PC-3 (cell line): ENCODE measurements around the gene SLC41A2. TPM values are rescaled to one million over a fixed set of nuclear protein-coding genes. Genes with fewer than 3 reads are reported as not detected.

Source experiments
- ATAC-seq: fragments of 200-7000 bp; cut with Tn5 transposase; 2 replicates; pipeline ENCODE4 v1.9.1; 2020; ENCODE audit warnings: mild to moderate bottlenecking, moderate library complexity
- BruUV-seq: library from RNA; stranded (reverse); fragments of 400-500 nt; replicated peaks from 2 replicates; lab custom pipeline; 2021; lab: Mats Ljungman, UMichigan
- CTCF ChIA-PET: fragments of 300-600 bp; sonication (Branson Sonifier 250); formaldehyde crosslinking; loops from one replicate; lab custom pipeline; 2022; ENCODE audit warnings: antibody characterized with exemption; lab: Charles Lee
- POLR2A ChIA-PET: fragments of 300-600 bp; sonication (Branson Sonifier 250); formaldehyde crosslinking; loops from one replicate; lab custom pipeline; 2022; ENCODE audit warnings: antibody characterized with exemption; ENCODE audit not compliant: unreplicated experiment; lab: Charles Lee
- DNase-seq: peaks from one replicate; pipeline ENCODE4 v3.0.0-alpha.2; 2015
- H2AFZ ChIP-seq: fragments of 300-600 bp; sonication (generic); 2 replicates; pipeline ENCODE4 v1.6.0; 2016; ENCODE audit warnings: antibody characterized with exemption, low read length
- H3F3A ChIP-seq: fragments of 300-600 bp; sonication (generic); one replicate; pipeline ENCODE4 v1.6.0; 2017; ENCODE audit warnings: antibody characterized with exemption, low read length, control low read depth, mild to moderate bottlenecking; ENCODE audit not compliant: unreplicated experiment
- H3K27ac ChIP-seq: fragments of 300-600 bp; sonication (generic); 2 replicates; pipeline ENCODE4 v1.5.1; 2016; ENCODE audit warnings: mild to moderate bottlenecking, low read length
- H3K27me3 ChIP-seq: fragments of 300-600 bp; sonication (generic); 2 replicates; pipeline ENCODE4 v1.6.1; 2016; ENCODE audit warnings: low read length, mixed read lengths
- H3K36me3 ChIP-seq: fragments of 300-600 bp; sonication (generic); 2 replicates; pipeline ENCODE4 v1.6.1; 2016; ENCODE audit warnings: low read depth, mixed run types, low read length, mixed read lengths
- H3K4me1 ChIP-seq: fragments of 300-600 bp; sonication (generic); 2 replicates; pipeline ENCODE4 v1.5.1; 2016; ENCODE audit warnings: low read length; ENCODE audit not compliant: insufficient read depth
- H3K4me2 ChIP-seq: fragments of 300-600 bp; sonication (generic); 2 replicates; pipeline ENCODE4 v1.6.0; 2016; ENCODE audit warnings: low read length
- H3K4me3 ChIP-seq: fragments of 300-600 bp; sonication (generic); 2 replicates; pipeline ENCODE4 v1.5.1; 2016; ENCODE audit warnings: mild to moderate bottlenecking, low read length, mixed read lengths
- H3K79me2 ChIP-seq: fragments of 300-600 bp; sonication (generic); 2 replicates; pipeline ENCODE4 v1.6.1; 2017; ENCODE audit warnings: low read length, mixed read lengths
- H3K9ac ChIP-seq: fragments of 300-600 bp; sonication (generic); 2 replicates; pipeline ENCODE4 v1.6.0; 2016; ENCODE audit warnings: mild to moderate bottlenecking, low read length
- H3K9me2 ChIP-seq: fragments of 300-600 bp; sonication (generic); replicated peaks from 2 replicates; pipeline ENCODE4 v1.6.1; 2016; ENCODE audit warnings: mixed run types, low read length, mixed read lengths
- H3K9me3 ChIP-seq: fragments of 300-600 bp; sonication (generic); 2 replicates; pipeline ENCODE4 v1.6.1; 2016; ENCODE audit warnings: low read length, mixed read lengths
- H4K20me1 ChIP-seq: fragments of 300-600 bp; sonication (generic); 2 replicates; pipeline ENCODE4 v1.6.1; 2016; ENCODE audit warnings: low read length, mixed read lengths
- CTCF ChIP-seq: fragments of 300-600 bp; sonication (generic); conservative IDR thresholded peaks from 2 replicates; pipeline ENCODE4 v1.5.1; 2017; ENCODE audit warnings: antibody characterized with exemption, low read depth, mild to moderate bottlenecking, low read length
- EZH2 ChIP-seq: fragments of 300-600 bp; sonication (generic); IDR thresholded peaks from one replicate; pipeline ENCODE4 v1.6.1; 2017; ENCODE audit warnings: antibody characterized with exemption, mild to moderate bottlenecking, low read length; ENCODE audit not compliant: unreplicated experiment
- EZH2phosphoT487 ChIP-seq: fragments of 300-600 bp; sonication (generic); IDR thresholded peaks from 2 replicates; pipeline ENCODE4 v1.6.1; 2018; ENCODE audit warnings: mild to moderate bottlenecking, antibody characterized with exemption, low read length, borderline replicate concordance
- intact Hi-C: fragments of 100-400 bp; cut with micrococcal nuclease; formaldehyde crosslinking; loops from 2 replicates; pipeline ENCODE4 v1.9.0; 2023
- total RNA-seq: library from RNA; depleted of rRNA; stranded (reverse); fragments of >200 nt; gene quantifications from 2 replicates; pipeline ENCODE4 v1.2.3, GENCODE V29; 2014

The SLC41A2 gene
- total RNA-seq, 1 experiment from 2014 or later = 16.3 TPM

- Histone ChIP-seq H3K9ac (no peak overlapping the region), H3K9me3 (no peaks in the 10 kb centered on the region), H4K20me1 (no peaks in the 10 kb centered on the region), H3K4me2 (no peak overlapping the region), H3K4me3 (no peak overlapping the region), H3F3A (no peaks in the 10 kb centered on the region), H2AFZ (no peak overlapping the region), H3K27me3 (no peaks in the 10 kb centered on the region), H3K79me2 (no peaks in the 10 kb centered on the region), H3K27ac (no peak overlapping the region), H3K36me3 (peaks cover 76% of the 10 kb centered on the region), H3K4me1 (no peaks in the 10 kb centered on the region), H3K9me2 (no peaks in the 10 kb centered on the region)
- intact Hi-C loops = no loop called here
- DNase-seq = no peak
- BruUV-seq = no TSS peak
- no peak for ATAC-seq
- TF ChIP-seq EZH2 (no peak), EZH2phosphoT487 (no peak), CTCF (no peak)
- ChIA-PET CTCF (no interaction called here), POLR2A (no interaction called here)
Measured at GRCh38 chr12:104999347-104999685, 41.2 kb upstream of the SLC41A2 start.

DNA sequence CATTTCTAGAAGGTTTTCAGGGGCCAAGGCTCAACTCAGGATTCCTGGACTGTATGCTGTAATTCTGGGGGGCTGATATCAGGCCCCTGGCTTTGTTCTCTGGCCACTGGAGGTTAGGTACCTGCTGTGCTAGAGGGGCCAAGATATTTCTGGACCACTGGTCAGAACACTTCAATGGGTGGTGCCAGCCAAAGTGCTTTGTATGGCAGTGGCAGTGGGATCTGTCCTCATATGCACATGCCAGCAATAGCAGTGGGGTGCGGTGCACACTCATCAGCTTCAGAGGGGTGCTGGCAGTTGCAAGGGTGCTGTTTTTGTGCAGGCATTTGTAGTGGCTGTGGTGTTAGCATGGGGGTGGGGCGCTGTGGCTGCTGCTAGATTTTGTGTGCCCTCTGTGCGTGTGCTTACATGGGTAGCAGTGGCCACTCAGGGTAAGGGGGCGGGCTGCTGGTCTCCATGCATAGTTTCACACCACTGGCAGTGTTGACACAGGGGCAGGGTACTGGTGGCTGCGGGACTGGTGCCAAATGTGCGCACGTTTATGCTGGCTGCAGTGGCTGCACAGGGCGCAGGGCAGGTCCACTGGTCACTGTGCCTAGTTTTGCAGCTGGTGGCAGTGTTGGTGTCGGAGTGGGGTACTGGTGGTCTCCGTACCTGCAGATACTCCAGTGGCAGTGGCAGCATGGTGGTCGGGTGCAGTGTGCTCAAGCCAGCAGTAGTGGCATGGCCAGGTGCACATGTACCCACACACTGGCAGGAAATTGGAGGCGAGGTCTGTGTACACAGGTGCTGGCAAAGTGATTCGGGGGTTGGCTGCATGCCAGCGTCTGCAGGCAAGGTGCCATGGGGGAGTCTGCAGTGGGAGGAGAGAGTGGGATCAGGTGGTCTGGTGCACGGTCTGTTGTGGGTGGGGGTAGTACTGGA is 40.6 kb upstream of the SLC41A2 start:
- Histone ChIP-seq H3K79me2 (no peaks in the 10 kb centered on the region), H3K4me1 (no peaks in the 10 kb centered on the region), H2AFZ (no peak overlapping the region), H3K9me2 (no peaks in the 10 kb centered on the region), H4K20me1 (no peaks in the 10 kb centered on the region), H3K4me3 (no peak overlapping the region), H3K27me3 (no peaks in the 10 kb centered on the region), H3K36me3 (peaks cover 78% of the 10 kb centered on the region), H3K9ac (no peak overlapping the region), H3K4me2 (no peak overlapping the region), H3K9me3 (no peaks in the 10 kb centered on the region), H3K27ac (no peak overlapping the region), H3F3A (no peaks in the 10 kb centered on the region)
- ChIA-PET CTCF (no interaction called here), POLR2A (no interaction called here)
- DNase-seq (no peak), ATAC-seq (no peak)
- intact Hi-C loops = no loop called here
- BruUV-seq = no TSS peak
- TF ChIP-seq EZH2phosphoT487 (no peak), EZH2 (no peak), CTCF (no peak)

DNA sequence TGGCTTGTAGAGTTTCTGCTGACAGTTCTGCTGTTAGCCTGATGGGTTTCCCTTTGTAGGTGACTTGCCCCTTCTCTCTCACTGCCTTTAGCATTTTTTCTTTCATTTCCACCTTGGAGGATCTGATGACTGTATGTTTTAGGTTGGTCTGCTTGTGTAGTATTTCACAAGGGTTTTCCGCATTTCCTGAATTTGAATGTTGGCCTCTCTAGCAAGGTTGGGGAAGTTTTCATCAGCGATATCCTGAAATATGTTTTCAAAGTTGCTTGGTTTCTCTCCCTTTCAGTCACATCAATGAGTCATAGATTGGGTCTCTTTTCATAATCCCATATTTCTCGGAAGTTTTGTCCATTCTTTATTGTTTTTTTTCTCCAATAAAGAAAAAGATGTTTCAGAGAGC is 39.5 kb upstream of the SLC41A2 start:
- intact Hi-C loops = no loop called here
- Histone ChIP-seq H3K4me3 (no peak overlapping the region), H3F3A (no peaks in the 10 kb centered on the region), H3K27ac (no peak overlapping the region), H3K9me2 (no peaks in the 10 kb centered on the region), H4K20me1 (no peaks in the 10 kb centered on the region), H2AFZ (no peak overlapping the region), H3K4me1 (no peaks in the 10 kb centered on the region), H3K79me2 (no peaks in the 10 kb centered on the region), H3K4me2 (no peak overlapping the region), H3K9ac (no peak overlapping the region), H3K36me3 (peaks cover 79% of the 10 kb centered on the region), H3K27me3 (no peaks in the 10 kb centered on the region), H3K9me3 (no peaks in the 10 kb centered on the region)
- no TSS peak for BruUV-seq
- no peak for ATAC-seq
- POLR2A ChIA-PET = no interaction called here
- CTCF ChIA-PET = no interaction called here
- no peak for DNase-seq
- TF ChIP-seq CTCF = no peak
- no peak for TF ChIP-seq EZH2phosphoT487
- TF ChIP-seq EZH2 = no peak
